Type B pancreatic cell (in vitro differentiated cells): ENCODE data around the gene EPX. TPM values are rescaled to one million over a fixed set of nuclear protein-coding genes. Genes with fewer than 3 reads are reported as not detected.

Experiments used
- DNase-seq: peaks from one replicate; pipeline ENCODE4 v3.0.0; 2021; ENCODE audit warnings: mixed read lengths; ENCODE audit not compliant: unreplicated experiment; ENCODE audit errors: extremely low spot score
- H3K27ac Mint-ChIP-seq: 2 replicates; pipeline ENCODE4 v1.8.0; 2021; ENCODE audit warnings: mild to moderate bottlenecking, mixed read lengths
- H3K27me3 Mint-ChIP-seq: 2 replicates; pipeline ENCODE4 v1.8.0; 2021; ENCODE audit warnings: mixed read lengths
- H3K36me3 Mint-ChIP-seq: 2 replicates; pipeline ENCODE4 v1.8.0; 2021; ENCODE audit warnings: mixed read lengths
- H3K4me1 Mint-ChIP-seq: one replicate; pipeline ENCODE4 v1.8.0; 2021; ENCODE audit warnings: mixed read lengths; ENCODE audit not compliant: unreplicated experiment
- H3K4me3 Mint-ChIP-seq: 2 replicates; pipeline ENCODE4 v1.8.0; 2021; ENCODE audit warnings: mild to moderate bottlenecking, mixed read lengths
- H3K9me3 Mint-ChIP-seq: 2 replicates; pipeline ENCODE4 v1.8.0; 2021; ENCODE audit warnings: mixed read lengths
- CTCF ChIP-seq: fragments of 200-600 bp; sonication (generic); conservative IDR thresholded peaks from 2 replicates; pipeline ENCODE4 v1.5.0; 2021; ENCODE audit warnings: antibody characterized with exemption, mild to moderate bottlenecking
- total RNA-seq: library from RNA; stranded (reverse); gene quantifications from 2 replicates; pipeline ENCODE4 v1.2.1, GENCODE V29; 2021; ENCODE audit warnings: low replicate concordance

EPX gene
- total RNA-seq, 1 donor from 2014 or later: not detected

- DNase-seq: no peak
- Mint-ChIP-seq H3K27me3 (peaks cover 61% of the 10 kb centered on the region), H3K4me3 (no peak overlapping the region), H3K36me3 (no peaks in the 10 kb centered on the region), H3K4me1 (no peaks in the 10 kb centered on the region), H3K9me3 (no peaks in the 10 kb centered on the region), H3K27ac (no peak overlapping the region)
- no peak for TF ChIP-seq CTCF
Measured at GRCh38 chr17:58174871-58175270, 17.7 kb upstream of the EPX start.

- no peak overlapping the region for H3K4me3 Mint-ChIP-seq
- no peaks in the 10 kb centered on the region for H3K4me1 Mint-ChIP-seq
- no peak for TF ChIP-seq CTCF
- peaks cover 54% of the 10 kb centered on the region for H3K27me3 Mint-ChIP-seq
- H3K36me3 Mint-ChIP-seq: no peaks in the 10 kb centered on the region
- H3K27ac Mint-ChIP-seq: no peak overlapping the region
- H3K9me3 Mint-ChIP-seq: no peaks in the 10 kb centered on the region
- no peak for DNase-seq
Measured at GRCh38 chr17:58176200-58176599, 16.3 kb upstream of the EPX start.

- peaks cover 34% of the 10 kb centered on the region for H3K27me3 Mint-ChIP-seq
- H3K9me3 Mint-ChIP-seq: no peaks in the 10 kb centered on the region
- no peaks in the 10 kb centered on the region for H3K36me3 Mint-ChIP-seq
- H3K4me3 Mint-ChIP-seq: no peak overlapping the region
- no peak overlapping the region for H3K27ac Mint-ChIP-seq
- H3K4me1 Mint-ChIP-seq: peaks cover 6% of the 10 kb centered on the region
- no peak for TF ChIP-seq CTCF
- no peak for DNase-seq
Measured at GRCh38 chr17:58181796-58182195, 10.7 kb upstream of the EPX start.

- no peak for DNase-seq
- no peak overlapping the region for H3K4me3 Mint-ChIP-seq
- no peaks in the 10 kb centered on the region for H3K9me3 Mint-ChIP-seq
- no peaks in the 10 kb centered on the region for H3K36me3 Mint-ChIP-seq
- no peak overlapping the region for H3K27ac Mint-ChIP-seq
- TF ChIP-seq CTCF: no peak
- peaks cover 40% of the 10 kb centered on the region for H3K27me3 Mint-ChIP-seq
- H3K4me1 Mint-ChIP-seq: peaks cover 6% of the 10 kb centered on the region
Measured at GRCh38 chr17:58183514-58183913, 9.0 kb upstream of the EPX start.

- no peak for DNase-seq
- H3K9me3 Mint-ChIP-seq: no peaks in the 10 kb centered on the region
- TF ChIP-seq CTCF: no peak
Measured at GRCh38 chr17:58184308-58184985, 8.1 kb upstream of the EPX start.

More at GRCh38 chr17:58184308-58184985, 8.1 kb upstream of the EPX start:
- Mint-ChIP-seq H3K36me3 (no peaks in the 10 kb centered on the region), H3K4me1 (peaks cover 6% of the 10 kb centered on the region), H3K27me3 (peaks cover 40% of the 10 kb centered on the region), H3K4me3 (no peak overlapping the region), H3K27ac (no peak overlapping the region)
